SK-N-SH (cell line): ENCODE data around the gene ACVR1B. TPM values are rescaled to one million over a fixed set of nuclear protein-coding genes. Genes with fewer than 3 reads are reported as not detected.
A peak's percentile ranks its signal among the peaks of the same experiment; 100 is the strongest.

ENCODE experiments used
- CTCF ChIA-PET: fragments of 300-600, 350-600 bp; formaldehyde crosslinking; extraction: SDS; loops from one replicate; lab custom pipeline; 2021; lab: Yijun Ruan, JAX
- POLR2A ChIA-PET: fragments of 350-600 bp; sonication (Branson Sonifier 250); formaldehyde crosslinking; extraction: SDS; loops from one replicate; lab custom pipeline; 2020; ENCODE audit warnings: antibody characterized with exemption, inconsistent platforms; lab: Yijun Ruan, JAX
- DNase-seq: peaks from one replicate; pipeline ENCODE4 v3.0.0; 2012
- H2AFZ ChIP-seq: fragments of 200-600 bp; sonication (generic); 2 replicates; pipeline ENCODE4 v1.8.1; 2016; ENCODE audit warnings: antibody characterized with exemption, mild to moderate bottlenecking, low read depth
- H3F3A ChIP-seq: fragments of 200-600 bp; sonication (generic); replicated peaks from 2 replicates; pipeline ENCODE3; 2016; ENCODE audit warnings: antibody characterized with exemption, mild to moderate bottlenecking; ENCODE audit not compliant: insufficient read depth
- H3K27ac ChIP-seq, 2 experiments: fragments of 200-500 bp in 1 of 2; fragments of 200-600 bp in 1 of 2; sonication (Bioruptor generic) in 1 of 2; sonication (generic), shearing (Covaris generic) in 1 of 2; 2 replicates each; pipeline versions ENCODE4 v1.5.1 to v1.6.1; 2014 to 2016; ENCODE audit warnings: low read depth in 2 of 2, inconsistent platforms in 1 of 2, low read length in 1 of 2, mild to moderate bottlenecking in 1 of 2, mixed read lengths in 1 of 2
- H3K27me3 ChIP-seq: fragments of 200-600 bp; sonication (generic), shearing (Covaris generic); 2 replicates; pipeline ENCODE4 v1.6.1; 2016; ENCODE audit warnings: mixed run types; ENCODE audit not compliant: insufficient read depth
- H3K36me3 ChIP-seq, 2 experiments: fragments of 200-500 bp in 1 of 2; fragments of 200-600 bp in 1 of 2; sonication (Bioruptor generic) in 1 of 2; sonication (generic) in 1 of 2; replicated peaks in 1 of 2; 2 replicates each; pipeline versions ENCODE3 to v1.5.1; 2014 to 2016; ENCODE audit warnings: low read length in 1 of 2, mild to moderate bottlenecking in 1 of 2; ENCODE audit not compliant: insufficient read depth in 2 of 2, control insufficient read depth in 1 of 2
- H3K4me1 ChIP-seq, 2 experiments: fragments of 200-500 bp in 1 of 2; fragments of 200-600 bp in 1 of 2; sonication (Bioruptor generic) in 1 of 2; sonication (generic), shearing (Covaris generic) in 1 of 2; 2 replicates each; pipeline versions ENCODE4 v1.5.1 to v1.6.1; 2014 to 2016; ENCODE audit warnings: low read depth in 1 of 2, low read length in 1 of 2, mixed run types in 1 of 2; ENCODE audit not compliant: insufficient read depth in 2 of 2, control insufficient read depth in 1 of 2
- H3K4me2 ChIP-seq: fragments of 200-600 bp; sonication (generic), shearing (Covaris generic); 2 replicates; pipeline ENCODE4 v1.6.1; 2017; ENCODE audit warnings: mixed run types
- H3K4me3 ChIP-seq, 2 experiments: fragments of 200-500 bp in 1 of 2; fragments of 200-600 bp in 1 of 2; sonication (Bioruptor generic) in 1 of 2; sonication (generic), shearing (Covaris generic) in 1 of 2; 2 replicates each; pipeline versions ENCODE4 v1.5.1 to v1.8.1; 2014 to 2016; ENCODE audit warnings: low read depth in 2 of 2, inconsistent platforms in 1 of 2, low read length in 1 of 2, mild to moderate bottlenecking in 1 of 2, mixed read lengths in 1 of 2, moderate library complexity in 1 of 2
- H3K79me2 ChIP-seq: fragments of 200-600 bp; sonication (generic); 2 replicates; pipeline ENCODE4 v1.8.1; 2017; ENCODE audit warnings: mild to moderate bottlenecking; ENCODE audit not compliant: insufficient read depth
- H3K9ac ChIP-seq: fragments of 200-600 bp; sonication (generic); 2 replicates; pipeline ENCODE4 v1.6.1; 2017; ENCODE audit warnings: mixed run types
- H3K9me2 ChIP-seq: fragments of 200-600 bp; sonication (generic); 2 replicates; pipeline ENCODE4 v1.6.1; 2017; ENCODE audit warnings: mixed run types
- H3K9me3 ChIP-seq: fragments of 200-600 bp; sonication (generic); 2 replicates; pipeline ENCODE4 v1.6.1; 2017; ENCODE audit warnings: mixed run types, mild to moderate bottlenecking, moderate library complexity
- H4K20me1 ChIP-seq: fragments of 200-600 bp; sonication (generic); 2 replicates; pipeline ENCODE4 v1.6.1; 2017; ENCODE audit warnings: mild to moderate bottlenecking, mixed run types; ENCODE audit not compliant: insufficient read depth
- CTCF ChIP-seq: fragments of 200-600 bp; sonication (generic); IDR thresholded peaks from 2 replicates; pipeline ENCODE4 v1.6.1; 2017; ENCODE audit warnings: antibody characterized with exemption, mild to moderate bottlenecking, moderate library complexity
- EZH2phosphoT487 ChIP-seq: fragments of 200-600 bp; sonication (generic); IDR thresholded peaks from 2 replicates; pipeline ENCODE4 v1.6.1; 2017; ENCODE audit warnings: low read depth, mixed run types, mild to moderate bottlenecking, antibody characterized with exemption, moderate library complexity, borderline replicate concordance
- FOSL2 ChIP-seq: IDR thresholded peaks from 2 replicates; pipeline ENCODE4 v1.4.0; 2012; ENCODE audit warnings: low read depth, mild to moderate bottlenecking, moderate library complexity, borderline replicate concordance
- IRF3 ChIP-seq: fragments of 150-350 bp; IDR thresholded peaks from 2 replicates; pipeline ENCODE4 v1.6.1; 2016; ENCODE audit warnings: mild to moderate bottlenecking, low read depth, low read length
- MXI1 ChIP-seq: IDR thresholded peaks from 2 replicates; pipeline ENCODE4 v1.6.1; 2012; ENCODE audit warnings: mild to moderate bottlenecking, low read depth, low read length, improper control_type of control experiment
- SMC3 ChIP-seq: IDR thresholded peaks from 2 replicates; pipeline ENCODE4 v1.6.1; 2012; ENCODE audit warnings: low read depth, low read length, improper control_type of control experiment
- USF1 ChIP-seq: IDR thresholded peaks from 2 replicates; pipeline ENCODE4 v1.4.0; 2012; ENCODE audit warnings: low read depth, borderline replicate concordance
- USF2 ChIP-seq: fragments of 150-350 bp; IDR thresholded peaks from 2 replicates; pipeline ENCODE4 v1.6.1; 2017; ENCODE audit warnings: antibody characterized with exemption, low read length, low read depth, borderline replicate concordance
- WGBS: methylation state at CpG from one replicate; pipeline ENCODE4 v1.1.6; 2017; ENCODE audit warnings: low lambda C conversion rate; 5-methylcytosine and 5-hydroxymethylcytosine counted together
- polyA plus RNA-seq, 3 experiments: library from polyadenylated mRNA; depleted of rRNA; stranded (reverse); fragments of >200 nt; gene quantifications; 2 replicates each; pipeline ENCODE4 v1.2.3, GENCODE V29; 2012

ACVR1B gene
- polyA plus RNA-seq, 1 of the 3 experiments (the other 2 are of a cell fraction): 12.1 TPM

- Histone ChIP-seq H2AFZ (0 out of 2 replicates have a peak overlapping the region, but pooled peaks have one; percentile 6), H3K9ac (peak overlapping the region; percentile 97), H3K4me1 (peaks cover 7 to 30% of the 10 kb centered on the region in 2 experiments; a peak in 3 of 4 replicates)
- TF ChIP-seq MXI1 (0 out of 2 replicates have a peak, but pooled peaks have one; percentile 42), FOSL2 (no peak), CTCF (peak; percentile 31)
- TF ChIP-seq, all 33 proteins: peak for 2
- H3K27me3 ChIP-seq: no peaks in the 10 kb centered on the region
- peak overlapping the region; percentile 83 for H3K4me2 ChIP-seq
- H3F3A ChIP-seq: peaks cover 13% of the 10 kb centered on the region
- CTCF ChIA-PET: interaction anchor here (0.7 to 30.2 kb wide), 7 partner anchors 10 to 67 kb away, joined by 3 to 949 read pairs (median 4); partner anchors contain the start of genes ATG101, NR4A1 and SMIM41
- peak; percentile 78 for DNase-seq
- H4K20me1 ChIP-seq: peaks cover 5% of the 10 kb centered on the region; the same call in 1 of the 2 replicates
- H3K9me3 ChIP-seq: no peaks in the 10 kb centered on the region
- WGBS: 3% methylated on average over 15 of the region's 59 CpGs
- H3K9me2 ChIP-seq: no peaks in the 10 kb centered on the region
- H3K27ac ChIP-seq: peak overlapping the region; percentile 8 to 58; a peak in 2 of 4 replicates
- POLR2A ChIA-PET: no interaction called here
- peaks cover 35% of the 10 kb centered on the region for H3K79me2 ChIP-seq
- peak overlapping the region; percentile 70 to 88 for H3K4me3 ChIP-seq
- H3K36me3 ChIP-seq: no peaks in the 10 kb centered on the region
Observed at GRCh38 chr12:52037248-52037861, 85.9 kb downstream of the ACVR1B start.

GRCh38 chr12:52038447-52038846, 86.9 kb downstream of the ACVR1B start:
- Histone ChIP-seq H4K20me1 (peaks cover 5% of the 10 kb centered on the region; the same call in 1 of the 2 replicates), H3K79me2 (peaks cover 35% of the 10 kb centered on the region), H3K27me3 (no peaks in the 10 kb centered on the region), H3K9ac (no peak overlapping the region), H3F3A (peaks cover 13% of the 10 kb centered on the region), H3K4me3 (no peak overlapping the region), H3K4me2 (peak overlapping the region; percentile 83), H3K9me2 (no peaks in the 10 kb centered on the region), H2AFZ (no peak overlapping the region), H3K9me3 (no peaks in the 10 kb centered on the region), H3K27ac (peak overlapping the region in 1 of 2 experiments; percentile 58; a peak in 1 of 4 replicates), H3K4me1 (peaks cover 7 to 25% of the 10 kb centered on the region in 2 experiments; a peak in 3 of 4 replicates), H3K36me3 (no peaks in the 10 kb centered on the region)
- no peak for DNase-seq
- WGBS: 91% methylated on average over 6 of the region's 6 CpGs
- TF ChIP-seq USF1: peak; percentile 34; the same call in 1 of the 2 replicates
- TF ChIP-seq EZH2phosphoT487: no peak
- TF ChIP-seq USF2: no peak
- TF ChIP-seq SMC3: no peak
- no peak for TF ChIP-seq IRF3
- CTCF ChIA-PET: interaction anchor here (0.6 to 30.2 kb wide), 6 partner anchors 9 to 83 kb away, joined by 3 to 949 read pairs (median 5); partner anchors contain the start of genes ATG101 and SMIM41
- POLR2A ChIA-PET: interaction anchor here (1.0 kb wide), 1 partner anchor 12 kb away, joined by 3 read pairs; no protein-coding TSS in a partner anchor
